Measurements from ENCODE around the gene GNB3.
A peak's percentile ranks its signal among the peaks of the same experiment; 100 is the strongest.

GNB3 gene

GRCh38 chr12:6840761-6841515 lies at the start of gene GNB3:
Gene GNB3 (plus strand): TSS chr12:6840925. CDS start chr12:6841288, 363 bp downstream.
- peak; percentile 84 for DNase-seq (ENCODE audit: low spot score)

GRCh38 chr12:6791931-6792520 lies 48.7 kb upstream of the GNB3 start:
- DNase-seq (ENCODE audit: low spot score): no peak

GRCh38 chr12:6792522-6793201 lies 48.1 kb upstream of the GNB3 start:
- DNase-seq (ENCODE audit: low spot score): no peak

GRCh38 chr12:6795088-6795487 lies 45.6 kb upstream of the GNB3 start:
- DNase-seq (ENCODE audit: low spot score): no peak

GRCh38 chr12:6796576-6796975 lies 44.1 kb upstream of the GNB3 start:
- DNase-seq (ENCODE audit: low spot score): no peak

GRCh38 chr12:6799147-6799546 lies 41.6 kb upstream of the GNB3 start:
- no peak for DNase-seq (ENCODE audit: low spot score)

GRCh38 chr12:6807170-6807569 lies 33.6 kb upstream of the GNB3 start:
- DNase-seq (ENCODE audit: low spot score): no peak

- DNase-seq (ENCODE audit: low spot score): no peak
These were observed 31.7 kb upstream of the GNB3 start for GRCh38 chr12:6809056-6809455.

- DNase-seq (ENCODE audit: low spot score): peak; percentile 12
These were observed 30.0 kb upstream of the GNB3 start for GRCh38 chr12:6810758-6811157.

- no peak for DNase-seq (ENCODE audit: low spot score)
These were observed 27.4 kb upstream of the GNB3 start for GRCh38 chr12:6813363-6813762.

GRCh38 chr12:6816598-6816997 lies 24.1 kb upstream of the GNB3 start:
- no peak for DNase-seq (ENCODE audit: low spot score)

GRCh38 chr12:6817098-6817497 lies 23.6 kb upstream of the GNB3 start:
- DNase-seq (ENCODE audit: low spot score): no peak

- DNase-seq (ENCODE audit: low spot score): no peak
These were observed 23.0 kb upstream of the GNB3 start for GRCh38 chr12:6817662-6818157.

GRCh38 chr12:6818222-6818621 lies 22.5 kb upstream of the GNB3 start:
- no peak for DNase-seq (ENCODE audit: low spot score)

- no peak for DNase-seq (ENCODE audit: low spot score)
These were observed 22.1 kb upstream of the GNB3 start for GRCh38 chr12:6818645-6819044.

GRCh38 chr12:6819106-6820030 lies 21.4 kb upstream of the GNB3 start:
- no peak for DNase-seq (ENCODE audit: low spot score)

GRCh38 chr12:6820166-6820565 lies 20.6 kb upstream of the GNB3 start:
- no peak for DNase-seq (ENCODE audit: low spot score)

- peak; percentile 86 for DNase-seq (ENCODE audit: low spot score)
These were observed 18.9 kb upstream of the GNB3 start, which contains the start of gene GPR162 for GRCh38 chr12:6821591-6822425. Gene GPR162 (plus strand): TSS chr12:6821821. CDS start chr12:6823899, 2,078 bp downstream.

- DNase-seq (ENCODE audit: low spot score): no peak
These were observed 18.1 kb upstream of the GNB3 start for GRCh38 chr12:6822426-6823135.
